NCI-H524 (cell line): ENCODE data around the gene CEPT1.

Experiments
- DNase-seq, 2 experiments: peaks; one replicate each; lab custom pipeline; 2025; lab: John Stamatoyannopoulos, UW

Gene CEPT1

DNA sequence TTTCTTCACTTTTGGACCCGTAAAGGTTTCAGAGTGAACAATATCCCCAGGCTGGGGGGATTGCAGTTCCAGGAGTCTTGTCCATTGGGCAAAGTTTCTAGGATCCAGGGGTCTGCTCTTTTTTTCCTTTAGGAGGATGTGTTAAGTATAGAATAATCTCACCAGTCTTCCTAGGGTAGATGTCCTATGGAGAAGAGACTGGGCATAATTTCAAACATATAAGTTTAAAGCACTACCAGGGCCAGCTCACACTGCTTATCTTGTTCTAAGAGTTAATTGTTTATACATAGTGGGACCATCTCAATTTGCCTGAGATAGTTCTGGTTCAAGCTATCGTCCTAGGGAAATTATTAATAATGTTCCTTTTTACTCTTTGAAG is 88.7 kb downstream of the CEPT1 start:
- no peak for DNase-seq

- DNase-seq = no peak
Measured at GRCh38 chr1:111232134-111232533, 92.1 kb downstream of the CEPT1 start.

DNA sequence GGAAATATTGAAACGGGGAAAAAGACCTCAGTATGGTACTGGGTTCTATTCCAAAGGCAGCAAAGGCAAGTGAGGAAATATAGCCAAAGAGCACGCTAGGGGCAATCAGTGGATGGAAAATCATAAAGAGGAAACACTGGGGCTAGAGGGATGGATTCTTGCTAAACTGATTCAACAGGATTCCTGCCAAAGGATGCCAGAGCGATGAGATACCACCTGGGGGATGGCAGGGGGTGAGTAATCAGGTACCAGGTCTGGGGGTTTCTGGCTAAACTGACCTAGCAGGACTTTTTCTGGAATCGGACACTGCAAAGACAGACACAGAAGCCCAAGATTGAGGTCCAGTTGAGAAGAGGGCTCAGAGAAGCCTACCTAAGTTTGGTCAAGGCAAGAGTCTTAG is 94.2 kb downstream of the CEPT1 start:
- DNase-seq = no peak
